ENCODE measurements around the gene MMP20. TPM values are rescaled to one million over a fixed set of nuclear protein-coding genes. Genes with fewer than 3 reads are reported as not detected.
A peak's percentile ranks its signal among the peaks of the same experiment; 100 is the strongest.

MMP20 gene
- total and polyA plus RNA-seq, 2 donors (not counting 3 experiments of a cell fraction or from before 2014, with no cell fraction given) = not detected

- no TSS peak for BruUV-seq (replicated peaks)
- no peak overlapping the region for H3K4me3 ChIP-seq (replicated peaks in 1 of 3; ENCODE audit: insufficient read depth in 1 of 3, low read depth in 1 of 3, low read length in 3 of 3)
- H3K9ac ChIP-seq (replicated peaks; ENCODE audit: extremely low read depth, insufficient read depth, low read length) = no peak overlapping the region
- POLR2A ChIA-PET = no interaction called here
- no peaks in the 10 kb centered on the region for H3K79me2 ChIP-seq (ENCODE audit: control insufficient read depth, insufficient read depth, low read length)
- H4K20me1 ChIP-seq (replicated peaks; ENCODE audit: control insufficient read depth, extremely low read depth, insufficient read depth, low read length) = no peaks in the 10 kb centered on the region
- intact Hi-C loops (cut with micrococcal nuclease) (no loop called here), dilution Hi-C loops (cut with MboI; ENCODE audit: extremely low pct_ligation_motif_present, low sequenced_read_pairs) (no loop called here)
- H3K36me3 ChIP-seq (ENCODE audit: control insufficient read depth in 2 of 2, extremely low read depth in 1 of 2, insufficient read depth in 2 of 2, low read length in 2 of 2) = no peaks in the 10 kb centered on the region
- H3K27me3 ChIP-seq (ENCODE audit: control insufficient read depth in 2 of 2, insufficient read depth in 2 of 2, low read length in 2 of 2) = no peaks in the 10 kb centered on the region
- TF ChIP-seq MYC (IDR thresholded peaks at IDR 0.05; ENCODE audit: low read depth, low read length) (no peak), GATA2 (IDR thresholded peaks at IDR 0.05; ENCODE audit: insufficient read depth, insufficient read length, low read depth, low read length) (peak; percentile 40)
- no peak for DNase-seq (ENCODE audit: low read depth, low spot score)
- H3K27ac ChIP-seq (ENCODE audit: insufficient read depth, low read depth, low read length) = no peak overlapping the region
- H3K4me2 ChIP-seq (ENCODE audit: insufficient read depth, low read length) = no peak overlapping the region
- no peaks in the 10 kb centered on the region for H3K9me3 ChIP-seq (replicated peaks; ENCODE audit: control insufficient read depth, insufficient read depth, low read length)
- no peak overlapping the region for H2AFZ ChIP-seq (ENCODE audit: low read depth, low read length)
- H3K9me1 ChIP-seq (replicated peaks; ENCODE audit: control insufficient read depth, extremely low read depth, insufficient read depth, low read length) = no peaks in the 10 kb centered on the region
- no peak for FAIRE-seq
- H3K4me1 ChIP-seq (ENCODE audit: control insufficient read depth, extremely low read depth, insufficient read depth, low read length) = peaks cover 14% of the 10 kb centered on the region
- CTCF ChIA-PET = no interaction called here
These were observed 97.4 kb downstream of the MMP20 start for GRCh38 chr11:102527684-102528083.

GRCh38 chr11:102527041-102527440 is 98.1 kb downstream of the MMP20 start:
- CTCF ChIA-PET = no interaction called here
- H3K9me1 ChIP-seq (replicated peaks; ENCODE audit: control insufficient read depth, extremely low read depth, insufficient read depth, low read length) = no peaks in the 10 kb centered on the region
- no peak overlapping the region for H3K27ac ChIP-seq (ENCODE audit: insufficient read depth, low read depth, low read length)
- intact Hi-C loops (cut with micrococcal nuclease) (no loop called here), dilution Hi-C loops (cut with MboI; ENCODE audit: extremely low pct_ligation_motif_present, low sequenced_read_pairs) (no loop called here)
- no peak overlapping the region for H3K4me3 ChIP-seq (replicated peaks in 1 of 3; ENCODE audit: insufficient read depth in 1 of 3, low read depth in 1 of 3, low read length in 3 of 3)
- H3K9ac ChIP-seq (replicated peaks; ENCODE audit: extremely low read depth, insufficient read depth, low read length) = no peak overlapping the region
- H2AFZ ChIP-seq (ENCODE audit: low read depth, low read length) = no peak overlapping the region
- POLR2A ChIA-PET = no interaction called here
- no peaks in the 10 kb centered on the region for H4K20me1 ChIP-seq (replicated peaks; ENCODE audit: control insufficient read depth, extremely low read depth, insufficient read depth, low read length)
- no peak for FAIRE-seq
- no peaks in the 10 kb centered on the region for H3K79me2 ChIP-seq (ENCODE audit: control insufficient read depth, insufficient read depth, low read length)
- DNase-seq (ENCODE audit: low read depth, low spot score) = no peak
- TF ChIP-seq GATA2 (IDR thresholded peaks at IDR 0.05; ENCODE audit: insufficient read depth, insufficient read length, low read depth, low read length) (no peak), POLR2AphosphoS5 (IDR thresholded peaks at IDR 0.05; ENCODE audit: insufficient read depth, low read depth, low read length) (no peak), MYC (IDR thresholded peaks at IDR 0.05; ENCODE audit: low read depth, low read length) (no peak), CTCF (IDR thresholded peaks at IDR 0.05; ENCODE audit: extremely low read depth in 1 of 2, insufficient read depth in 1 of 2, low read depth in 1 of 2, low read length in 2 of 2) (no peak), POLR2A (IDR thresholded peaks at IDR 0.05; ENCODE audit: low read depth, low read length) (no peak), FOS (IDR thresholded peaks at IDR 0.05; ENCODE audit: borderline replicate concordance, insufficient read depth, low read length) (no peak), EZH2 (IDR thresholded peaks at IDR 0.05; ENCODE audit: borderline replicate concordance, low read depth, low read length, severe bottlenecking) (no peak), JUN (IDR thresholded peaks at IDR 0.05; ENCODE audit: borderline replicate concordance, insufficient read depth, insufficient read length, low read depth) (no peak)
- TF ChIP-seq, protein P1, sequence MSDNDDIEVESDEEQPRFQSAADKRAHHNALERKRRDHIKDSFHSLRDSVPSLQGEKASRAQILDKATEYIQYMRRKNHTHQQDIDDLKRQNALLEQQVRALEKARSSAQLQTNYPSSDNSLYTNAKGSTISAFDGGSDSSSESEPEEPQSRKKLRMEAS (IDR thresholded peaks at IDR 0.05; ENCODE audit: insufficient read depth, insufficient read length) = no peak
- H3K27me3 ChIP-seq (ENCODE audit: control insufficient read depth in 2 of 2, insufficient read depth in 2 of 2, low read length in 2 of 2) = no peaks in the 10 kb centered on the region
- H3K36me3 ChIP-seq (ENCODE audit: control insufficient read depth in 2 of 2, extremely low read depth in 1 of 2, insufficient read depth in 2 of 2, low read length in 2 of 2) = no peaks in the 10 kb centered on the region
- BruUV-seq (replicated peaks) = no TSS peak
- H3K4me1 ChIP-seq (ENCODE audit: control insufficient read depth, extremely low read depth, insufficient read depth, low read length) = peaks cover 14% of the 10 kb centered on the region
- H3K9me3 ChIP-seq (replicated peaks; ENCODE audit: control insufficient read depth, insufficient read depth, low read length) = no peaks in the 10 kb centered on the region
- H3K4me2 ChIP-seq (ENCODE audit: insufficient read depth, low read length) = no peak overlapping the region

Measured in endothelial cell of umbilical vein (primary cell).